CD14-positive monocyte (primary cell): ENCODE data around the gene C2CD2. TPM values are rescaled to one million over a fixed set of nuclear protein-coding genes. Genes with fewer than 3 reads are reported as not detected.

ENCODE experiments used
- DNase-seq, 3 donors: peaks; one replicate each; pipeline ENCODE4 v3.0.0-alpha.2; 2011 to 2022
- H2AFZ ChIP-seq: 2 replicates; pipeline ENCODE4 v1.6.0; 2012; ENCODE audit warnings: mild to moderate bottlenecking, low read depth, low read length, inconsistent platforms; ENCODE audit not compliant: insufficient read depth, poor library complexity, severe bottlenecking
- H3K27ac ChIP-seq, 2 donors: 1 replicate in 1 of 2; 2 replicates in 1 of 2; pipeline ENCODE4 v1.5.1; 2012 to 2013; ENCODE audit warnings: low read length in 2 of 2, control low read depth in 1 of 2, inconsistent platforms in 1 of 2, low read depth in 1 of 2, mild to moderate bottlenecking in 1 of 2
- H3K27me3 ChIP-seq, 2 donors: one replicate each; pipeline versions ENCODE4 v1.6.0 to v1.6.1; 2011 to 2013; ENCODE audit warnings: low read length in 2 of 2; ENCODE audit not compliant: control insufficient read depth in 2 of 2, insufficient read depth in 2 of 2
- H3K36me3 ChIP-seq, 2 donors: replicated peaks in 1 of 2; 1 replicate in 1 of 2; 2 replicates in 1 of 2; pipeline versions ENCODE4 v1.5.1 to v1.6.1; 2012 to 2013; ENCODE audit warnings: low read length in 2 of 2, control low read depth in 1 of 2, inconsistent platforms in 1 of 2, mild to moderate bottlenecking in 1 of 2; ENCODE audit not compliant: insufficient read depth in 2 of 2, control insufficient read depth in 1 of 2
- H3K4me1 ChIP-seq, 2 donors: 1 replicate in 1 of 2; 2 replicates in 1 of 2; pipeline versions ENCODE4 v1.5.1 to v1.6.1; 2012 to 2013; ENCODE audit warnings: low read length in 2 of 2, control low read depth in 1 of 2, inconsistent platforms in 1 of 2, mild to moderate bottlenecking in 1 of 2, moderate library complexity in 1 of 2; ENCODE audit not compliant: insufficient read depth in 2 of 2, control insufficient read depth in 1 of 2
- H3K4me2 ChIP-seq: replicated peaks from 2 replicates; pipeline ENCODE3; 2012; ENCODE audit warnings: low read length, moderate library complexity, mild to moderate bottlenecking; ENCODE audit not compliant: poor library complexity, severe bottlenecking; ENCODE audit errors: extremely low read depth
- H3K4me3 ChIP-seq, 3 experiments: fragments of 200-600 bp in 1 of 3; sonication (generic) in 1 of 3; replicated peaks in 1 of 3; 1 replicate in 2 of 3; 2 replicates in 1 of 3; pipeline ENCODE4 v1.5.1; 2011 to 2013; ENCODE audit warnings: low read length in 3 of 3, mild to moderate bottlenecking in 3 of 3, control low read depth in 2 of 3, low read depth in 2 of 3, inconsistent platforms in 1 of 3, moderate library complexity in 1 of 3
- H3K79me2 ChIP-seq: 2 replicates; pipeline ENCODE4 v1.6.0; 2012; ENCODE audit warnings: mild to moderate bottlenecking, control low read depth, inconsistent platforms, low read length, moderate library complexity; ENCODE audit not compliant: insufficient read depth
- H3K9ac ChIP-seq: 2 replicates; pipeline ENCODE4 v1.6.0; 2017; ENCODE audit warnings: low read length, mild to moderate bottlenecking; ENCODE audit not compliant: insufficient read depth, poor library complexity, severe bottlenecking
- H3K9me3 ChIP-seq, 2 donors: replicated peaks in 1 of 2; 1 replicate in 1 of 2; 2 replicates in 1 of 2; pipeline versions ENCODE4 v1.5.1 to v1.6.1; 2012 to 2013; ENCODE audit warnings: low read length in 2 of 2, control low read depth in 1 of 2; ENCODE audit not compliant: control insufficient read depth in 1 of 2, insufficient read depth in 1 of 2
- H4K20me1 ChIP-seq: 2 replicates; pipeline ENCODE4 v1.6.0; 2012; ENCODE audit warnings: mild to moderate bottlenecking, low read length, control low read depth, moderate library complexity; ENCODE audit not compliant: insufficient read depth
- H3K27ac Mint-ChIP-seq, 7 donors: one replicate each; pipeline ENCODE4 v1.8.0; 2020; ENCODE audit warnings: mild to moderate bottlenecking in 7 of 7, mixed read lengths in 7 of 7, moderate library complexity in 6 of 7, inconsistent platforms in 2 of 7
- H3K27me3 Mint-ChIP-seq, 3 donors: one replicate each; pipeline ENCODE4 v1.8.0; 2021 to 2022; ENCODE audit warnings: low read depth in 3 of 3, mild to moderate bottlenecking in 3 of 3, mixed read lengths in 3 of 3, moderate library complexity in 3 of 3, inconsistent platforms in 1 of 3
- H3K36me3 Mint-ChIP-seq, 2 donors: one replicate each; pipeline ENCODE4 v1.8.0; 2020; ENCODE audit warnings: mixed read lengths in 2 of 2, inconsistent platforms in 1 of 2, mild to moderate bottlenecking in 1 of 2
- H3K4me1 Mint-ChIP-seq: one replicate; pipeline ENCODE4 v1.8.0; 2020; ENCODE audit warnings: mild to moderate bottlenecking, mixed read lengths
- H3K4me3 Mint-ChIP-seq, 2 donors: one replicate each; pipeline ENCODE4 v1.8.0; 2020; ENCODE audit warnings: mild to moderate bottlenecking in 2 of 2, mixed read lengths in 2 of 2, moderate library complexity in 1 of 2
- H3K9me3 Mint-ChIP-seq, 7 donors: one replicate each; pipeline ENCODE4 v1.8.0; 2020 to 2022; ENCODE audit warnings: mixed read lengths in 7 of 7, mild to moderate bottlenecking in 6 of 7, moderate library complexity in 6 of 7, inconsistent platforms in 2 of 7
- CTCF ChIP-seq: fragments of 200-600 bp; IDR thresholded peaks from one replicate; pipeline ENCODE4 v1.8.0; 2022; ENCODE audit warnings: antibody characterized with exemption, mild to moderate bottlenecking
- WGBS: methylation state at CpG from one replicate; pipeline ENCODE4 v1.1.5; 2013; ENCODE audit warnings: missing lambda C conversion rate; ENCODE audit not compliant: insufficient coverage; 5-methylcytosine and 5-hydroxymethylcytosine counted together
- intact Hi-C, 2 donors: fragments of 100-400 bp; cut with micrococcal nuclease; formaldehyde crosslinking; loops; one replicate each; pipeline versions ENCODE4 v1.15.0 to v1.15.1; 2023
- polyA plus RNA-seq, 3 donors: library from polyadenylated mRNA; depleted of rRNA in 1 of 3; unstranded in 2 of 3; stranded (reverse) in 1 of 3; fragments of 300-500 nt in 2 of 3; fragments of >200 nt in 1 of 3; fragmentation: Illumina TruSeq in 2 of 3; gene quantifications; 1 replicate in 2 of 3; 2 replicates in 1 of 3; pipeline ENCODE4 v1.2.3, GENCODE V29; 2012 to 2021

The C2CD2 gene
- polyA plus RNA-seq, 3 donors, result 1.4 to 17.0 (median 3.8) TPM

- Mint-ChIP-seq H3K36me3 (peaks cover 15 to 17% of the 10 kb centered on the region in 2 donors), H3K4me1 (peaks cover 18% of the 10 kb centered on the region), H3K27me3 (peaks cover 0 to 1% (median 0%) of the 10 kb centered on the region in 3 donors), H3K27ac (no peak overlapping the region), H3K9me3 (peaks cover 0 to 2% (median 0%) of the 10 kb centered on the region in 7 donors), H3K4me3 (no peak overlapping the region)
- WGBS, result 94% methylated on average over 7 of the region's 13 CpGs
- TF ChIP-seq CTCF, result no peak
- Histone ChIP-seq H3K9ac (no peak overlapping the region), H2AFZ (no peak overlapping the region), H3K36me3 (peaks cover 0 to 7% of the 10 kb centered on the region in 2 donors), H3K4me1 (peaks cover 9 to 10% of the 10 kb centered on the region in 2 donors), H4K20me1 (no peaks in the 10 kb centered on the region), H3K27ac (no peak overlapping the region), H3K4me3 (no peak overlapping the region), H3K4me2 (no peak overlapping the region), H3K79me2 (peaks cover 14% of the 10 kb centered on the region), H3K9me3 (no peaks in the 10 kb centered on the region), H3K27me3 (no peaks in the 10 kb centered on the region)
- intact Hi-C loops, result no loop called here
- no peak for DNase-seq
Measured at GRCh38 chr21:41873005-41873404, 80.8 kb downstream of the C2CD2 start.

- intact Hi-C loops, result no loop called here
- Mint-ChIP-seq H3K9me3 (peaks cover 0 to 2% (median 0%) of the 10 kb centered on the region in 7 donors), H3K27ac (no peak overlapping the region), H3K27me3 (peaks cover 0 to 1% (median 0%) of the 10 kb centered on the region in 3 donors), H3K4me3 (no peak overlapping the region), H3K4me1 (peaks cover 2% of the 10 kb centered on the region), H3K36me3 (peaks cover 15 to 17% of the 10 kb centered on the region in 2 donors)
- Histone ChIP-seq H3K79me2 (peaks cover 6% of the 10 kb centered on the region), H3K9ac (no peak overlapping the region), H3K4me1 (no peaks in the 10 kb centered on the region), H3K27me3 (no peaks in the 10 kb centered on the region), H3K36me3 (peaks cover 0 to 7% of the 10 kb centered on the region in 2 donors), H3K4me2 (no peak overlapping the region), H3K9me3 (no peaks in the 10 kb centered on the region), H3K27ac (no peak overlapping the region), H3K4me3 (no peak overlapping the region), H4K20me1 (no peaks in the 10 kb centered on the region), H2AFZ (no peak overlapping the region)
- no peak for TF ChIP-seq CTCF
- WGBS, result 93% methylated on average over 9 of the region's 15 CpGs
- no peak for DNase-seq
Measured at GRCh38 chr21:41871293-41872030, 82.4 kb downstream of the C2CD2 start.
